Activated CD8-positive, alpha-beta T cell treated with anti-CD3 and anti-CD28 coated beads, Interleukin-2, amount 10 ng/mL, durations not matched to agents 7 days and 5 days (primary cell): ENCODE results near the gene CARD11. TPM values are rescaled to one million over a fixed set of nuclear protein-coding genes. Genes with fewer than 3 reads are reported as not detected.

Source experiments
- ATAC-seq: fragments of 150-1000 bp; cut with Tn5 transposase; one replicate; pipeline ENCODE4 v1.10.0; 2021; ENCODE audit warnings: moderate library complexity
- CTCF ChIA-PET: fragments of 350-600 bp; sonication (Branson Sonifier 250); formaldehyde crosslinking; loops from one replicate; lab custom pipeline; 2021; ENCODE audit warnings: antibody characterized with exemption; lab: Charles Lee
- POLR2A ChIA-PET: fragments of 350-600 bp; sonication (Branson Sonifier 250); formaldehyde crosslinking; loops from one replicate; lab custom pipeline; 2021; ENCODE audit warnings: antibody characterized with exemption; lab: Charles Lee
- DNase-seq: peaks from one replicate; pipeline ENCODE4 v3.0.0-alpha.2; 2020
- H3K27ac Mint-ChIP-seq: one replicate; pipeline ENCODE4 v1.8.0; 2021; ENCODE audit warnings: mild to moderate bottlenecking, mixed read lengths
- H3K27me3 Mint-ChIP-seq: one replicate; pipeline ENCODE4 v1.8.0; 2021; ENCODE audit warnings: low read depth, mixed read lengths
- H3K36me3 Mint-ChIP-seq: one replicate; pipeline ENCODE4 v1.8.0; 2021; ENCODE audit warnings: low read depth, mixed read lengths
- H3K4me1 Mint-ChIP-seq: one replicate; pipeline ENCODE4 v1.8.0; 2021; ENCODE audit warnings: low read depth, mixed read lengths
- H3K4me3 Mint-ChIP-seq: one replicate; pipeline ENCODE4 v1.8.0; 2021; ENCODE audit warnings: mild to moderate bottlenecking, mixed read lengths
- H3K9me3 Mint-ChIP-seq: one replicate; pipeline ENCODE4 v1.8.0; 2022; ENCODE audit warnings: mixed read lengths; ENCODE audit not compliant: insufficient read depth
- total RNA-seq, 2 experiments: library from RNA; stranded (reverse); gene quantifications; one replicate each; pipeline ENCODE4 v1.2.3, GENCODE V29; 2021

The CARD11 gene
- total RNA-seq, 2 experiments from 2014 or later, result 178 TPM

DNA sequence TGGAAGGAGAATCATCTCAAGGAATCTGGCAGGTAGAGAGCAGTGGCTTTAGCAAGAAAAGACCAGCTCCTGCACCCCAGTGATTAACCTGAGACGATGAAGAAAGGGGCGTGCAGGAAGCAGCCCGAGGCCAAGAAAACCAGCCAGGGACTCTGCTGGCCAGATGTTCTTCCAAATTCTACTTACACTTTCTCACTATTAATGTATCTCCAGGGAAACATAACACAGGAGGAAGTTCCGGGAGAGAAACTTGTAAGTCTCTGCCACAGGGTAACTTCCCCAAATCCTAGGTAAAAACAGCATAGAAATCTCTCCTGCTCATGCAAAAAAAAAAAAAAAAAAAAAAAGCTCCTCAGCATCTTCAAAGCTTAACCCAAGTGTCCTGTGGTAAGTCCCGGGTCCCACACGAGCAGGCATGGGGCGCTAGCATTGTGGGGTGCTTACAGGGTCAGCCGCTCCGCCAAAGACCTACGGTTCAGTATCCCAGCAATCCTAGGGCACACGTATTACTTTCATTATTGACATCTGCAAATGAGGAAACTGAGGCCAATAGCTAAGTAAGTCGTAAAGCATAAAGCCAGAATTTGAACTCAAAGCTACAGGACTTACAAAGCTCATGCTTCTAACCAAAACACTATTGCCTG lies 102.3 kb downstream of the CARD11 start:
- Mint-ChIP-seq H3K27ac (no peak overlapping the region), H3K27me3 (no peaks in the 10 kb centered on the region), H3K4me3 (no peak overlapping the region), H3K4me1 (peaks cover 21% of the 10 kb centered on the region), H3K9me3 (no peaks in the 10 kb centered on the region), H3K36me3 (peaks cover 84% of the 10 kb centered on the region)
- ChIA-PET CTCF (interaction anchor here (2.2 kb wide), 1 partner anchor 213 kb away, joined by 6 read pairs; no protein-coding TSS in a partner anchor), POLR2A (interaction anchor here (1.4 kb wide), 1 partner anchor 16 kb away, joined by 4 read pairs; no protein-coding TSS in a partner anchor)
- DNase-seq (no peak), ATAC-seq (no peak)

DNA sequence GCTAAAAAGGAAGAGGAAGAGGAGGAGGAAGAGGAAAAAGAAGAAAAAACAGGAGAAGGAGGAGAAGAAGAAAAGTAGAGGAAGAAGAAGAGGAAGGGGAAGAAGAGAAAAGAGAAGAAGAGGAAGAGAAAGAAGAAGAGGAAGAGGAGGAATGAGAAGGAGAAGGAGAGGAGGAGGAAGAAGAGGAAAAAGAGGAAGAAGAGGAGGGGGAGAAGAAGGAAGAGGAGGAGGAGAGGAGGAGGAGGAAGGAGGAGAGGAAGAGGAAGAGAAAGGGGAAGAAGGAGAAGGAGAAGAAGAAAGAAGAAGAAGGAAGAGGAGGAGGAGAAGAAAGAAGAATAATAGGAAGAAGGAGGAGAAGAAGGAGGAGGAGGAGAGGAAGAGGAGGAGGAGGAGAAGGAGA lies 103.2 kb downstream of the CARD11 start:
- ATAC-seq, result no peak
- CTCF ChIA-PET, result interaction anchor here (1.0 to 2.2 kb wide), 2 partner anchors 76 to 214 kb away, joined by 3 to 6 read pairs; no protein-coding TSS in a partner anchor
- DNase-seq, result no peak
- Mint-ChIP-seq H3K36me3 (peaks cover 78% of the 10 kb centered on the region), H3K4me3 (no peak overlapping the region), H3K9me3 (no peaks in the 10 kb centered on the region), H3K27ac (peak overlapping the region; percentile 60), H3K4me1 (peaks cover 21% of the 10 kb centered on the region), H3K27me3 (no peaks in the 10 kb centered on the region)
- POLR2A ChIA-PET, result interaction anchor here (1.4 kb wide), 1 partner anchor 15 kb away, joined by 4 read pairs; no protein-coding TSS in a partner anchor

DNA sequence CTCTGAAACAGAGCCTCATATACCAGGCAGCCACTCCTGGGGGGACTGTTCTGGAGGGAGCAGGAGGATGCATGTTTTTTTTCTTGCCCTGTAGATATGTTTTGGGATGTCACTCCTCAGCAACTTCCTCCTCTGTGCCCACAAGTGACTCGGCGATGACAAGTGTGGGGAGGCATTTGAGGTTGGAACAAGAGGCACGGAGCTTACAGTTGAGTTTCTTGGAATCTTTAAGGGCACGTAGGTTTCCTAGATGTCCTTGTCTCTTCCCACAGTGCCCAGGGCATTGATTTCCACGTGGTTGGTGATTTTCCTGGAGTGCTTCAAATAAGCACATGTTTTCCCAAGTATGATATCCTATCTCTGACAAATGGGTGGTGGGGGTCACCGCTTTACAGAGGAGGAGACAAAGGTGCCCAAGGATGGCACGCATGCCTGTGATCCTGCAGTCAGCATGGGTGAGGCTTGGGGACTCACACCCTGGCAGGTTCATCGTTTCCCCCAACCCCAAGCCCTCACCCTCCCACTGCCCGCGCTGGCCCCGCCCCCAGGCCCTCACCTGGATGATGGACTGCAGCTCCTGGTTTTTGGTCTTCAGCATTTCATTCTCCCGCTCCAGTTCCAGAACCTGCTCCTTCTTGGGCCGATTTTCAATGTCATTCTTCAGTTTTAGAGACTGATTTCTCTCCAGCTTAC lies 104.3 kb downstream of the CARD11 start:
- H3K27me3 Mint-ChIP-seq, result no peaks in the 10 kb centered on the region
- ATAC-seq (no peak), DNase-seq (no peak)
- POLR2A ChIA-PET, result interaction anchor here (1.2 kb wide), 1 partner anchor 12 kb away, joined by 4 read pairs; no protein-coding TSS in a partner anchor
- peak overlapping the region; percentile 9 for H3K27ac Mint-ChIP-seq
- no peak overlapping the region for H3K4me3 Mint-ChIP-seq
- peaks cover 79% of the 10 kb centered on the region for H3K36me3 Mint-ChIP-seq
- H3K4me1 Mint-ChIP-seq, result peaks cover 21% of the 10 kb centered on the region
- CTCF ChIA-PET, result no interaction called here
- H3K9me3 Mint-ChIP-seq, result no peaks in the 10 kb centered on the region

DNA sequence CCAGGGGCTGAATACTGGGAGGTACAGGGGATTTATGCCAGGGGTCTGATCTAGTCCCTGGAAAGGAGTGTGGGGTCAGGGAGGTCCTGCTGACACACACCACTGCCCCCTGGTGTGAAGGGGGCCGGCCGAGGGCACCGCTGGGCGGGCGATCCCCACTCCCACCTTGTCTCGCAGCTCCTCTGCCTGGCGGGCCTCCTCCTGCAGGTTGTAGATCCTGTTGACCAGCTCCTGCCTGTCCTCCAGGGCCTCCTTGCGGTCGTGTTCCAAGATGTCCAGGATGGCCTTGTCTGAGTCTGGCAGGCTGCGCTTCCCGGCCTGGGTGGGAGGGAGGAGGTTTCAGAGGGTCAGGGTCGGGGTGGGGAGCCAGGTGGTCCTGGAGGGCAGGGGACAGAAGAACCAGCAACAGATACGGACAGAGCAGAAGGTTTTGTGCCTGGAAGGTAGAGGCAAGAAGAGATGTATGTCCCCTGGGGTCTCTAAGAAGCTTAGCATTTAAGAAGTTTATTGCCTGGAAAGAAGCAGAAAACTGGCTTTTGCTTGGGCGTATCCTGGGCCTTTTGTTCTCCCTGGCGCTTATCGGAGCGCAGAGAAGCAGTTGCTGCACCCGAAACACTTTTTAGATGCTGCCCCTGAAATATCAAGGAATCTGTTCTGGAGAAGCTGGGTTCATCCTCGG lies 105.0 kb downstream of the CARD11 start:
- H3K27ac Mint-ChIP-seq, result no peak overlapping the region
- H3K9me3 Mint-ChIP-seq, result no peaks in the 10 kb centered on the region
- no peak for DNase-seq
- no peak overlapping the region for H3K4me3 Mint-ChIP-seq
- H3K4me1 Mint-ChIP-seq, result peaks cover 21% of the 10 kb centered on the region
- no peak for ATAC-seq
- H3K36me3 Mint-ChIP-seq, result peaks cover 79% of the 10 kb centered on the region
- ChIA-PET CTCF (no interaction called here), POLR2A (interaction anchor here (1.2 kb wide), 1 partner anchor 12 kb away, joined by 4 read pairs; no protein-coding TSS in a partner anchor)
- H3K27me3 Mint-ChIP-seq, result no peaks in the 10 kb centered on the region

DNA sequence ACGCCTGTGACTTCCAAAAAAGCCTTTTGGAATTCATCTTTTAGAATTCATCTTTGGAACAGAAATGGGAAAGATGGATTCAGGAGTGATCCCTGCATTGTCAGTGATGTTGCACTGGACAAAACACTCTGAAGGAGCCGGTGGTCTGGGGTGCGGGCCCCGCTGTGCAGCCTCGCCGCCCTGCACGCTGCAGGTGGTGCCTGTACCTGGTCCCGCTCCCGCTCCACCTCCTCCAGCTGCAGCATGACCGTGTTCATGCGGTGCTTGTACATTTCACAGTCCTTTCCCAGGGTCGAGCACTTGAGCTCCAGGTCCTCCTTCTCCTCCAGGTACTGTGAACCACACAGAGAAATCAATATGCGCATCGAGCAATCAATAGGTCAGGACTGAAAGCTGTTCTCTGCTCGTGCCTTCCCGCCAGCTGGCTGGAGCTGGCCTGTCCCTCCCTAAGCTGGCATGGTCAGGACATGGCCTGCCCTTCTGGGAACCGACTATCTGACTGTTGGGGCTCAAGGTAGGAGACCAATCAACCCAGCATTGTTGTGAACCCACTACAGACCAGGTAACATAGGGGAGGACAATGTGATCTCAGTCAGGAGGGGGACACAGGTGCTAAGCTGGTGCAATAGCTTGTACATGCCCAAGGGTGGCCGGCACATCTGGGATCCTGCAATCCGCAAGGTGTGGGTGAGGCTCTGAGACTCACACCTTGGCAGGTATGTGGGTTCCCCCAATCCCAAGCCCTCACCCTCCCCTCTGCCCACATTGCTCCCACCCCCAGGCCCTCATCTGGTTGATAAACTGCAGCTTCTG lies 105.8 kb downstream of the CARD11 start:
- H3K27me3 Mint-ChIP-seq, result no peaks in the 10 kb centered on the region
- peaks cover 78% of the 10 kb centered on the region for H3K36me3 Mint-ChIP-seq
- no peak overlapping the region for H3K4me3 Mint-ChIP-seq
- no peak for DNase-seq
- H3K4me1 Mint-ChIP-seq, result peaks cover 21% of the 10 kb centered on the region
- H3K27ac Mint-ChIP-seq, result no peak overlapping the region
- ChIA-PET CTCF (no interaction called here), POLR2A (interaction anchor here (1.2 kb wide), 1 partner anchor 11 kb away, joined by 4 read pairs; no protein-coding TSS in a partner anchor)
- no peaks in the 10 kb centered on the region for H3K9me3 Mint-ChIP-seq
- ATAC-seq, result no peak

DNA sequence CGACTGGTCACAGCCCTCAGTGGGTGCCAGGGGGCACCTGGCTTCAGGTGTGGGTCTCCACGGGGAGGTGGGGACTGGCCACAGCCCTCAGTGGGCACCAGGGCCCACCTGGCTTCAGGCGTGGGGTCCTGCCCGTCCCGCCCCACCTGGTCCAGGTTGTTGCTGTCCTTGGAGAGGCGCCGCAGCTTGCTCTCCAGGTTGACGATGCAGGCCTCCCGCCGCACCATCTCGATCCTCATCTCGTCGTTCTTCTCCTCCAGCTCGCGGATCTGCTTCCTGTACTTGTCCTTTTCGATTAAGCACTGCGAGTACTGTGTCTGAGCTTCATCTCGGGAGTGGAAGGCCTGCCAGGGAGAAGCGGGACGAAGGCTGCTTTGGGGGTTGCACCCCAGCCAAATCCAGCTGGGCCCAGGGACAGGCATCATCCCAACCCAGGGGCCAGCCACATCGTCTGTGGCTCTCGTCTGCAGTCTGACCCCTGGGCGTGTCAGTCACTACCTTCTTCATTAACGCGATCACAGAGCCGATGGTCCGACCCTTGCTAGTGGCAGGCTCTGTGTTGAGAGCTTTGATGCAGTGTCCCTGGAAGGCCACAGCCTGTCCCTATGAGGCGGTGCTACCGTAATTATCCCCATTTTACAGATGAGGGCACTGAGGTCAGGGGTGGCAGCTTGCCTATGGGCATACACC lies 106.6 kb downstream of the CARD11 start:
- POLR2A ChIA-PET, result no interaction called here
- no peak for DNase-seq
- H3K36me3 Mint-ChIP-seq, result peaks cover 79% of the 10 kb centered on the region

DNA sequence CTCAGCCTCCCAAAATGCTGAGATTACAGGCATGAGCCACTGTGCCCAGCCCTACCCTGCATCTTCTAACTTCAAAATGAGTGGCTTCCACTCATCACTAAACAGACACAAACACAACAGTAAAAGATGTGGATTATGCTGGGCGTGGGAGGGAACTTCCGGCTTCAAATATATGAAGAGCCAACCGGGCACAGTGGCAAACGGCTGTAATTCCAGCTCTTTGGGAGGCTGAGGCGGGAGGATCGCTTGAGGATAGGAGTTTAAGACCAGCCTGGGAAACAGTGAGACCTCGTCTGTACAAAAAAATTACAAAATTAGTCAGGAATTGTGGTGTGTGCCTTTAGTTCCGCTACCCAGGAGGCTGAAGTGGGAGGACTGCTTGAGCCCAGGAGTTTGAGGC lies 107.4 kb downstream of the CARD11 start:
- H3K4me1 Mint-ChIP-seq, result peaks cover 11% of the 10 kb centered on the region
- no peaks in the 10 kb centered on the region for H3K27me3 Mint-ChIP-seq
- peaks cover 78% of the 10 kb centered on the region for H3K36me3 Mint-ChIP-seq
- POLR2A ChIA-PET, result no interaction called here
- DNase-seq, result no peak
- H3K27ac Mint-ChIP-seq, result peak overlapping the region; percentile 43
- CTCF ChIA-PET, result no interaction called here
- H3K4me3 Mint-ChIP-seq, result no peak overlapping the region
- no peaks in the 10 kb centered on the region for H3K9me3 Mint-ChIP-seq
- ATAC-seq, result no peak

More for the DNA sequence above, 106.6 kb downstream of the CARD11 start:
- Mint-ChIP-seq H3K4me3 (no peak overlapping the region), H3K27me3 (no peaks in the 10 kb centered on the region), H3K9me3 (no peaks in the 10 kb centered on the region), H3K27ac (no peak overlapping the region), H3K4me1 (peaks cover 14% of the 10 kb centered on the region)
- no peak for ATAC-seq
- CTCF ChIA-PET, result no interaction called here

DNA sequence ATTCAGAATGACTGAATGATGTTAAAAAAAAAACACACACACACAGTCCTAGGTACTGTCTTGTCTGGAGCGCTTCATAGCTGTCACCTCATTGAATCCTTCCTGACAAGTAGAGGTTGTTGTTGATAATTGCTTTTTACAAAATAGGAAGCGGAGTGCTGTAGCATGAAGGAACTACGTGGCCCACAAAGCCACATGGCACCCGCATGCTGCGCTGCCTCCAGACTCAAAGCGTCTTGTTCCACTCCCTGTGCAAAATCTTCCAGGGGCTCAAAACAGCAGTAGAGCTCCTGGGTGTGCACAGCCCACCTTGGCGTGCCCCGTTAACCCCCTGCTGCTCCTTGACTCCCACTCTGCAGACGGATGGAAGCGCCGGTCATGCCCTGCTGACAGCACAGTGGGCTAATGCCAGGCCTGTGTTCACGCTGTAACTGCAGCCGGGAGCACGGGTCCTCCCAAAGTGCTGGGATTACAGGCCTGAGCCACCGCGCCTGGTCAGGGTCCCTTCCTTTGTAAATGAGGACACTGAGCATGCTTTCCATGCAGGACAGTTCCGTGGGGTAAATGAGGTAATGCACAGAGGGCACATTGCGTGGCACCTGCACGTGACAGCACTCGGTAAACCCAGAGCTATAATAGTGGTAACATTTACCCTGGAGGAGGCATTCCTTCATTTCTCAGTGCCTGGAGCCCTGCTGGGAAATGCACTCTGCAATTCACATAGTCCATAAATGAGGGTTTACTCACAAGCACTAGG lies 108.5 kb downstream of the CARD11 start:
- H3K36me3 Mint-ChIP-seq, result peaks cover 73% of the 10 kb centered on the region
- H3K9me3 Mint-ChIP-seq, result no peaks in the 10 kb centered on the region
- no peak for DNase-seq
- H3K27me3 Mint-ChIP-seq, result no peaks in the 10 kb centered on the region
- no peak for ATAC-seq
- no peak overlapping the region for H3K27ac Mint-ChIP-seq
- H3K4me3 Mint-ChIP-seq, result no peak overlapping the region
- H3K4me1 Mint-ChIP-seq, result peaks cover 7% of the 10 kb centered on the region
- ChIA-PET POLR2A (no interaction called here), CTCF (interaction anchor here (0.8 kb wide), 1 partner anchor 220 kb away, joined by 3 read pairs; no protein-coding TSS in a partner anchor)

DNA sequence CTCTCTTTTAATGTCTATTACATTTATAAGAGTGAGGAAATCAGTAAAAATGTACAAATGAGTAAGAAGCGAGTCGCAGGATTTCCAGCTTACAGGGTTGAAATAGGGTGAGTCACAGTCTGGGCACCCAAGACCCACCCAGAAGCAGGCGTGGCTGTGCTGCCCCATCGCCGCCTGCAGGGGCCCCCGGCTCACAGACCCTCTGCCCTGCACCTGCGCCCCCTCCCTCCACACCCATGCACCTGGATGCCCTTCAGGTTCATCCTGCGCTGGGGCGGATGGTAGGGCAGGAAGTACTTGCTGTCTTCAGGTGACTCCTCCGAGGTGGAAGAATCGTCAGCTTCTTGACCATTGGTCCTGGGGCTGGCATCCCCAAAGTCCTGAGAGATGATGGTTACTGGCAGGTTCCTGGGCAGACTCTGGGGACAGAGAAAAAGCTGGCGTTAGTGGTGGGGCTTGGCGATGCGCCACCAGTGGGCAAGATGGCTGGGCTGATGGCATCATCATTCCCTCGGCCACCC lies 109.4 kb downstream of the CARD11 start:
- no peak overlapping the region for H3K4me3 Mint-ChIP-seq
- no peaks in the 10 kb centered on the region for H3K27me3 Mint-ChIP-seq
- no peak for ATAC-seq
- DNase-seq, result no peak
- H3K4me1 Mint-ChIP-seq, result peaks cover 2% of the 10 kb centered on the region
- H3K36me3 Mint-ChIP-seq, result peaks cover 71% of the 10 kb centered on the region
- POLR2A ChIA-PET, result no interaction called here
- CTCF ChIA-PET, result interaction anchor here (0.8 kb wide), 1 partner anchor 221 kb away, joined by 3 read pairs; no protein-coding TSS in a partner anchor
- H3K27ac Mint-ChIP-seq, result no peak overlapping the region
- no peaks in the 10 kb centered on the region for H3K9me3 Mint-ChIP-seq
